ENCODE measurements around the gene LIFR. TPM values are rescaled to one million over a fixed set of nuclear protein-coding genes. Genes with fewer than 3 reads are reported as not detected.
"Not testable (repeated sequence)": the region's sequence is repeated elsewhere in the genome, so short reads cannot be mapped to it uniquely, and the experiment has no call there.

LIFR gene
- total and polyA plus RNA-seq, 7 experiments from 2014 or later, result 0.16 to 0.30 (median 0.17) TPM; not detected in 4

DNA sequence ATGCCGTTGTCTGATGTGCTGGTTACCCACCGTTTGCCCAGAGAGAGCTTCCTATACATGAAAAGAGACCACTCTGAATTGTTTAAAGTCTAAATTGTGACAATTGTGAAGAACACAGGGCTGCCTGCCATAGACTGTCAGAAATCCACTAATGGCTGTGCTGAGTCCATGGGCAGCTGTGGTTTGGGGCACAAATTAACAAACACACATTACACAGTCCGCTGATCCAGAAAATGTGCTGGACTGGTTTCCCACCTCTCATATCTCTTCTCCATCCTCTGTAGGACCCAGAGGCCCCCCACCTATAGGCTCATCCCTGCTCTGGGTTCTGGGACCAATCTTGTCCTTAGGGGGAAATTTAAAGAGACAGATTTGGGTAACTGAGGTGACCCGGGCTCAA lies 19.0 kb upstream of the LIFR start:
- no peak overlapping the region for H3K27ac ChIP-seq (ENCODE audit: low read depth, low read length)
- peaks cover 0 to 2% (median 0%) of the 10 kb centered on the region in 11 donors for H3K9me3 Mint-ChIP-seq
- no peaks in the 10 kb centered on the region for H3K27me3 ChIP-seq (ENCODE audit: control insufficient read depth in 2 of 2, insufficient read depth in 2 of 2, low read length in 2 of 2)
- H3K4me3 ChIP-seq (ENCODE audit: low read length), result no peak overlapping the region
- peaks cover 8 to 21% (median 17%) of the 10 kb centered on the region in 5 donors for H3K27me3 Mint-ChIP-seq
- no peaks in the 10 kb centered on the region for H3K4me1 Mint-ChIP-seq
- DNase-seq, result no peak
- no peaks in the 10 kb centered on the region for H3K36me3 ChIP-seq (ENCODE audit: control insufficient read depth in 2 of 3, insufficient read depth in 3 of 3, low read length in 3 of 3)
- POLR2A ChIA-PET, result no interaction called here
- intact Hi-C loops (cut with micrococcal nuclease), result no loop called here
- H3K9me3 ChIP-seq (ENCODE audit: control insufficient read depth in 2 of 3, low read length in 3 of 3), result no peaks in the 10 kb centered on the region
- H3K4me3 Mint-ChIP-seq, result no peak overlapping the region
- no peak overlapping the region for H3K27ac Mint-ChIP-seq
- CTCF ChIA-PET, result no interaction called here
- no peaks in the 10 kb centered on the region for H3K36me3 Mint-ChIP-seq
- no peaks in the 10 kb centered on the region for H3K4me1 ChIP-seq (ENCODE audit: control insufficient read depth in 2 of 2, insufficient read depth in 2 of 2, low read length in 2 of 2)
- no peak for ATAC-seq

- Mint-ChIP-seq H3K4me1 (no peaks in the 10 kb centered on the region), H3K9me3 (peaks cover 0 to 2% (median 0%) of the 10 kb centered on the region in 11 donors), H3K27ac (no peak overlapping the region), H3K27me3 (peaks cover 10 to 24% (median 19%) of the 10 kb centered on the region in 5 donors), H3K36me3 (no peaks in the 10 kb centered on the region), H3K4me3 (no peak overlapping the region)
- ChIA-PET POLR2A (no interaction called here), CTCF (no interaction called here)
- H3K27me3 ChIP-seq (ENCODE audit: control insufficient read depth in 2 of 2, insufficient read depth in 2 of 2, low read length in 2 of 2), result no peaks in the 10 kb centered on the region
- ATAC-seq, result no peak
- no peak overlapping the region for H3K27ac ChIP-seq (ENCODE audit: low read depth, low read length)
- H3K9me3 ChIP-seq (ENCODE audit: control insufficient read depth in 2 of 3, low read length in 3 of 3), result no peaks in the 10 kb centered on the region
- H3K36me3 ChIP-seq (ENCODE audit: control insufficient read depth in 2 of 3, insufficient read depth in 3 of 3, low read length in 3 of 3), result no peaks in the 10 kb centered on the region
- no peak overlapping the region for H3K4me3 ChIP-seq (ENCODE audit: low read length)
- DNase-seq, result no peak
- intact Hi-C loops (cut with micrococcal nuclease), result no loop called here
- H3K4me1 ChIP-seq (ENCODE audit: control insufficient read depth in 2 of 2, insufficient read depth in 2 of 2, low read length in 2 of 2), result no peaks in the 10 kb centered on the region
These were observed 17.6 kb upstream of the LIFR start for GRCh38 chr5:38574009-38574408.

DNA sequence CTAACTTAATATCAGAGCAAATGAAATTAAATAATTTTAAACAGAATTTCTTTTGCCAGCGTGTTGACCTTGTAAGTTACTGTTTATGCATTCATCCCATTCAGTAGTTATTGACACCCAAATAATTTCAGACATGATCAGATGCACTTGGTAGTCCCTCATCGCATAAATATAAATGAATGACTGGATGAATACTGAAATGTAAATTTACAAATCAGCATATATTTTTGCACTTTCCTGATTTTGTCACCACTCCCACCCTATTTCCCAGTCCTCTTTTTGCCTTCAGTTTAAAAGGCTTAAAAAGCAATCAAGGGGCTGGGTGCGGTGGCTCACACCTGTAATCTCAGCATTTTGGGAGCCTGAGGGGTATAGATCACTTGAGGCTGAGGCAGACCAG lies 17.1 kb upstream of the LIFR start:
- Histone ChIP-seq H3K27me3 (ENCODE audit: control insufficient read depth in 2 of 2, insufficient read depth in 2 of 2, low read length in 2 of 2) (no peaks in the 10 kb centered on the region), H3K27ac (ENCODE audit: low read depth, low read length) (no peak overlapping the region), H3K9me3 (ENCODE audit: control insufficient read depth in 2 of 3, low read length in 3 of 3) (no peaks in the 10 kb centered on the region), H3K4me1 (ENCODE audit: control insufficient read depth in 2 of 2, insufficient read depth in 2 of 2, low read length in 2 of 2) (no peaks in the 10 kb centered on the region), H3K4me3 (ENCODE audit: low read length) (no peak overlapping the region), H3K36me3 (ENCODE audit: control insufficient read depth in 2 of 3, insufficient read depth in 3 of 3, low read length in 3 of 3) (no peaks in the 10 kb centered on the region)
- Mint-ChIP-seq H3K27me3 (peaks cover 11 to 26% (median 23%) of the 10 kb centered on the region in 5 donors), H3K4me3 (no peak overlapping the region), H3K9me3 (peaks cover 0 to 2% (median 0%) of the 10 kb centered on the region in 11 donors), H3K27ac (no peak overlapping the region), H3K4me1 (no peaks in the 10 kb centered on the region), H3K36me3 (no peaks in the 10 kb centered on the region)
- no peak for ATAC-seq
- intact Hi-C loops (cut with micrococcal nuclease), result no loop called here
- ChIA-PET CTCF (no interaction called here), POLR2A (no interaction called here)
- DNase-seq, result no peak

DNA sequence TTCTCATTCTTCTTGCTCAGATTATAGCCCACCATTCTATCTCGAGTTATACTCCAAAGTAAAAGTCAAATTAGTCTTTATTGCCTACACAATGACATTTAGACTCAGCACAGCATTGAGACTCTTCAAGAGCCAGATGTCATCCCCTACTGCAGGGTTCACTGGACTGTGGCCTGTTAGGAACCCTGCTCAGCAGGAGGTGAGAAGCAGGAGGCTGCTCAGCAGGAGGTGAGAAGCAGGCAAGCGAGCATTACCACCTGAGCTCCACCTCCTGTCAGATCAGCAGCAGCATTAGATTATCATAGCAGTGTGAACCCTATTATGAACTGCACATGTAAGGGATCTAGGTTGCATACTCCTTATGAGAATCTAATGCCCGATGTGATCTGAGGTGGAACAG lies 12.7 kb upstream of the LIFR start:
- CTCF ChIA-PET, result no interaction called here
- H3K36me3 Mint-ChIP-seq, result no peaks in the 10 kb centered on the region

GRCh38 chr5:38567306-38567705 lies 10.9 kb upstream of the LIFR start:
- H3K27me3 Mint-ChIP-seq, result peaks cover 14 to 48% (median 33%) of the 10 kb centered on the region in 5 donors
- H3K27ac ChIP-seq (ENCODE audit: low read depth, low read length); intact Hi-C loops (cut with micrococcal nuclease); H3K36me3 ChIP-seq (ENCODE audit: control insufficient read depth in 2 of 3, insufficient read depth in 3 of 3, low read length in 3 of 3); H3K27ac Mint-ChIP-seq; H3K4me3 ChIP-seq (ENCODE audit: low read length); H3K4me1 ChIP-seq (ENCODE audit: control insufficient read depth in 2 of 2, insufficient read depth in 2 of 2, low read length in 2 of 2); H3K9me3 Mint-ChIP-seq; ATAC-seq; H3K9me3 ChIP-seq (ENCODE audit: control insufficient read depth in 2 of 3, low read length in 3 of 3); DNase-seq; POLR2A ChIA-PET; H3K27me3 ChIP-seq (ENCODE audit: control insufficient read depth in 2 of 2, insufficient read depth in 2 of 2, low read length in 2 of 2); H3K4me1 Mint-ChIP-seq; H3K36me3 Mint-ChIP-seq; H3K4me3 Mint-ChIP-seq: not testable (repeated sequence)
- CTCF ChIA-PET, result interaction anchor here (0.6 to 0.9 kb wide), 2 partner anchors 16 to 17 kb away, joined by 3 to 5 read pairs; no protein-coding TSS in a partner anchor

More for the DNA sequence above, 12.7 kb upstream of the LIFR start:
- no peak for ATAC-seq
- no peak for DNase-seq
- POLR2A ChIA-PET, result no interaction called here
- Mint-ChIP-seq H3K27me3 (peaks cover 10 to 42% (median 27%) of the 10 kb centered on the region in 5 donors), H3K27ac (no peak overlapping the region), H3K9me3 (no peaks in the 10 kb centered on the region), H3K4me1 (no peaks in the 10 kb centered on the region), H3K4me3 (no peak overlapping the region)
- no peaks in the 10 kb centered on the region for H3K27me3 ChIP-seq (ENCODE audit: control insufficient read depth in 2 of 2, insufficient read depth in 2 of 2, low read length in 2 of 2)
- intact Hi-C loops (cut with micrococcal nuclease), result no loop called here
- no peak overlapping the region for H3K4me3 ChIP-seq (ENCODE audit: low read length)
- no peak overlapping the region for H3K27ac ChIP-seq (ENCODE audit: low read depth, low read length)
- no peaks in the 10 kb centered on the region for H3K4me1 ChIP-seq (ENCODE audit: control insufficient read depth in 2 of 2, insufficient read depth in 2 of 2, low read length in 2 of 2)
- no peaks in the 10 kb centered on the region for H3K36me3 ChIP-seq (ENCODE audit: control insufficient read depth in 2 of 3, insufficient read depth in 3 of 3, low read length in 3 of 3)
- no peaks in the 10 kb centered on the region for H3K9me3 ChIP-seq (ENCODE audit: control insufficient read depth in 2 of 3, low read length in 3 of 3)

DNA sequence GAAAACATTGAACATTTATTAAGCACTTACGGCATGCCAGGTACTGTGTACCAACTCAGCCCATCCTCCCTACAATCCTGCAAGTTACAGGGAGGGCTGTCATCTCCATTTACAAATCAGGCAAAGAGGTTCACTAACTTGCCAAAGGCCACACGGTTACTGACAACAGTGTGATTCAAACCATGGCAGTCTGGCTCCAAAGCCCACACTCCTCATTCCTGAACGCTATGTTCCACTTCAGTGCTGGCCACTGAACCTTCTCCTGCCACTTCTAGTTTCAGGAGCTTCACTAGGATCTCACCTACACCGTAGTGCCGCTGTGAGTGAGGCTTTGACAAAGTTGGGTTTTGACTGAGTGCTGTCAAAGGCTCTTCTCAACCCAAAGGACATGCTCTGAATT lies 7.2 kb upstream of the LIFR start:
- Histone ChIP-seq H3K27ac (ENCODE audit: low read depth, low read length) (no peak overlapping the region), H3K4me3 (ENCODE audit: low read length) (no peak overlapping the region), H3K27me3 (ENCODE audit: control insufficient read depth in 2 of 2, insufficient read depth in 2 of 2, low read length in 2 of 2) (no peaks in the 10 kb centered on the region), H3K4me1 (ENCODE audit: control insufficient read depth in 2 of 2, insufficient read depth in 2 of 2, low read length in 2 of 2) (no peaks in the 10 kb centered on the region), H3K36me3 (ENCODE audit: control insufficient read depth in 2 of 3, insufficient read depth in 3 of 3, low read length in 3 of 3) (no peaks in the 10 kb centered on the region), H3K9me3 (ENCODE audit: control insufficient read depth in 2 of 3, low read length in 3 of 3) (no peaks in the 10 kb centered on the region)
- DNase-seq (no peak), ATAC-seq (no peak)
- H3K4me3 Mint-ChIP-seq, result no peak overlapping the region
- no peak overlapping the region for H3K27ac Mint-ChIP-seq
- no peaks in the 10 kb centered on the region for H3K36me3 Mint-ChIP-seq
- no peaks in the 10 kb centered on the region for H3K4me1 Mint-ChIP-seq
- ChIA-PET POLR2A (no interaction called here), CTCF (no interaction called here)
- intact Hi-C loops (cut with micrococcal nuclease), result no loop called here
- peaks cover 27 to 48% (median 44%) of the 10 kb centered on the region in 5 donors for H3K27me3 Mint-ChIP-seq
- H3K9me3 Mint-ChIP-seq, result no peaks in the 10 kb centered on the region

DNA sequence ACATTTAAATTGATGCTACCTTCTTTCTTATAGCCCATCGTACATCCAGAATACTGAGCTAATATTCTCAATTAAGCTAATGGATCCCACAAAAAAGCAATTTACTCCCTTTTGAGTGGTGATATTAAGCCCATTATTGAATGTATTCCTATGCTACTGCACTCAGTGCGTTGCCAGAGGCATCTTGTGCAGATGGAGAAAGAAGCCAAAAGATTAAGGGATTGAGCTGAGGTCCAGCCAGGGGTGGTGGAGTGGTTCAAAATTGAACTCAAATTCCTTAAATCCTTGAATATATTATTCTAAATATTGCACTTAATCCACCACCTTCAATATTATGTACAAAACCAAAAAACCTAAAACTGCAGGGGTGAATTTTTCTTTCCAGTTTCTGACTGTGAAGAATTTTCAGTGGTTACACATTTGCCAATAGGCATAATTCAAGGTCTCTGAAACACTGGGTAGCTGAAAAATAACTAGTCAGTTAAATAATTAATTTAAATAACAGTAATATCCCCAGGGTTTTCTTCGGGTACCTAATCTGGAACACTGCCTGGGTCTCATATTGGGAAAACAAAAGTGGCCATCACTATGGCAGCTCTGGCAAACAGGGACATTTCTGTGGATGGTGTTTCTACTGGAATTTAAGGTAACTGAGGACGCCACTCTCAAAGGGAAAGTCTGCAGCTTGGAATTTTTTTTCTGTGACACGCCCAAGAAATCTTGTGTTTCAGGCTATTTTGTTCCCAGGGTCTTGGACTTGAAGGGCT lies 6.2 kb upstream of the LIFR start:
- no peaks in the 10 kb centered on the region for H3K9me3 Mint-ChIP-seq
- H3K27me3 ChIP-seq (ENCODE audit: control insufficient read depth in 2 of 2, insufficient read depth in 2 of 2, low read length in 2 of 2), result no peaks in the 10 kb centered on the region
- H3K36me3 ChIP-seq (ENCODE audit: control insufficient read depth in 2 of 3, insufficient read depth in 3 of 3, low read length in 3 of 3), result no peaks in the 10 kb centered on the region
- no peaks in the 10 kb centered on the region for H3K9me3 ChIP-seq (ENCODE audit: control insufficient read depth in 2 of 3, low read length in 3 of 3)
- H3K4me3 ChIP-seq (ENCODE audit: low read length), result no peak overlapping the region
- no peak overlapping the region for H3K27ac Mint-ChIP-seq
- peaks cover 25 to 49% (median 44%) of the 10 kb centered on the region in 5 donors for H3K27me3 Mint-ChIP-seq
- no peaks in the 10 kb centered on the region for H3K4me1 ChIP-seq (ENCODE audit: control insufficient read depth in 2 of 2, insufficient read depth in 2 of 2, low read length in 2 of 2)
- no peak overlapping the region for H3K27ac ChIP-seq (ENCODE audit: low read depth, low read length)
- no peaks in the 10 kb centered on the region for H3K36me3 Mint-ChIP-seq
- ChIA-PET POLR2A (no interaction called here), CTCF (no interaction called here)
- DNase-seq, result no peak
- no peak for ATAC-seq
- H3K4me3 Mint-ChIP-seq, result no peak overlapping the region
- peaks cover 0 to 2% (median 1%) of the 10 kb centered on the region in 7 donors for H3K4me1 Mint-ChIP-seq
- intact Hi-C loops (cut with micrococcal nuclease), result no loop called here
